Stimulated activated naive B cell treated with anti-CD40 and anti-IgM and Interleukin-4, amounts not matched to agents 10 μg/mL and 1 μg/mL and 100 μg/mL, for 72 hours (primary cell): Measurements from ENCODE around the gene CACYBP.

Source experiments
- ATAC-seq, 2 donors: fragments of 150-1000 bp; cut with Tn5 transposase; replicated peaks; 2 replicates each; pipeline ENCODE4 v1.10.0; 2021; ENCODE audit warnings: moderate library complexity in 1 of 2
- DNase-seq: peaks from one replicate; pipeline ENCODE4 v3.0.0; 2021
- H3K27ac Mint-ChIP-seq: one replicate; pipeline ENCODE4 v1.8.0; 2022; ENCODE audit warnings: mild to moderate bottlenecking, mixed read lengths
- H3K27me3 Mint-ChIP-seq, 2 donors: one replicate each; pipeline ENCODE4 v1.8.0; 2022; ENCODE audit warnings: mixed read lengths in 2 of 2
- H3K36me3 Mint-ChIP-seq, 2 donors: one replicate each; pipeline ENCODE4 v1.8.0; 2022; ENCODE audit warnings: mixed read lengths in 2 of 2, mild to moderate bottlenecking in 1 of 2
- H3K4me1 Mint-ChIP-seq, 2 donors: one replicate each; pipeline ENCODE4 v1.8.0; 2022; ENCODE audit warnings: mixed read lengths in 2 of 2, mild to moderate bottlenecking in 1 of 2
- H3K4me3 Mint-ChIP-seq, 2 donors: one replicate each; pipeline ENCODE4 v1.8.0; 2022; ENCODE audit warnings: mild to moderate bottlenecking in 2 of 2, mixed read lengths in 2 of 2, moderate library complexity in 1 of 2
- H3K9me3 Mint-ChIP-seq, 2 donors: one replicate each; pipeline ENCODE4 v1.8.0; 2022; ENCODE audit warnings: mixed read lengths in 2 of 2, mild to moderate bottlenecking in 1 of 2

CACYBP gene

DNA sequence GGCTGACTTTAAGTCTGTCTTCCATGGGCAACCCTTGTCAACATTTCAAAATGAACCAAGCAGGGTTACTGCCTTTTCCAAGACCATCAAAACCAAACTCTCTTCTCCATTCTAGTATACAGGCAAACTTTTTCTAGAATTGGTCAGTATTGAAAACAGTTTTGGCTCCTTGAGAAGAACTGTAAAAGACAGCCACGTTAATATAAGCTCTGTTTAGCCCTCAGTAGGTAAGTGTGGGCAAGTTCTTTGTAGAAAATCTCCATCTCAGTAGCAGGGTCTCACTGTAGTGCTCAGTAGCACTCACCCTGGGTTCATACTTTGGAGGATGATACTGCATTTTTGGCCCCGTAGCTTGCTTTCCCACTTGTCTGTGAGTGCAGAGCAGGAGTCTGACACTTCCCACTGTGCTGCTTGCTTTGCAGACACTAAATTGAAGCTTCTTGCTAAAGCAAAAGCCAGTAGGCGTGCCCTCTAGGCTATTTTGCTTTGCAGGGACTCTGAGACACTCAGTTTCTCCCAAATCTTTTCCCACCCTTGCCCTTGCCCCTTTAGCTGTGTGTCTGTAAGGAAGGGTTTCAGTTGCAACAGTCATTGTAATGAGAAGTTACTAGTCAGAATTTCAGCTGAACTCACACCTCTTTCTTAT is 34.3 kb upstream of the CACYBP start:
- DNase-seq (no peak), ATAC-seq (no peak)
- H3K4me1 Mint-ChIP-seq, result peaks cover 34 to 52% of the 10 kb centered on the region in 2 donors
- no peaks in the 10 kb centered on the region for H3K27me3 Mint-ChIP-seq
- peak overlapping the region; percentile 18 to 35 for H3K4me3 Mint-ChIP-seq
- no peaks in the 10 kb centered on the region for H3K9me3 Mint-ChIP-seq
- peaks cover 2 to 10% of the 10 kb centered on the region in 2 donors for H3K36me3 Mint-ChIP-seq
- H3K27ac Mint-ChIP-seq, result peak overlapping the region; percentile 9

DNA sequence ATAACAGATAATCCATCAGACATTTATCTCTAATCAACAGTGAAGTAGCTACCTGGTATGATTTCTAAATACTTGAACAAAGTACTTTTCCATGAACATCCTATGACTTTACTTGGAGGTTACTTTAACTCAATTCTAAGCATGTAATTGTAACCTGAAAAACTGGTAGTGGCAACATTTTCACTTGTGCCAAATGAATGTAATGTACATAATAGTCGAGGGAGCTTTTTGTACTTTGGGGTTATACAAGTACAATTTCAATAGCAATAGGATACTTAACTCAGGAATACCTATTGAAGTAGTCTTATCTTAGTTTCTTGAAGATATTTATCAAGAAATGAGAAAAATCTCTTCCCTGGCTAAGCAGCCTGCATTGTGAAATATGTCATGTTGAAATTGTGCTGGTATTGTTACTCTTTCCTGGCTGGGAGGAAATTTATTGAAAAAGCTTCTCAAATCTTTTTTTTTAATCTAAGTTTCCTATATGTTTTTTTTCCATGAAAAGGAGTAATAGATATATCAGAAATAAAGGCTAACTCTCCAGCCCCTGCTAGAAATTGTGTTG is 33.7 kb upstream of the CACYBP start:
- peak overlapping the region; percentile 10 to 35 for H3K4me3 Mint-ChIP-seq
- peaks cover 2 to 10% of the 10 kb centered on the region in 2 donors for H3K36me3 Mint-ChIP-seq
- H3K4me1 Mint-ChIP-seq, result peaks cover 34 to 52% of the 10 kb centered on the region in 2 donors
- no peak overlapping the region for H3K27ac Mint-ChIP-seq
- H3K27me3 Mint-ChIP-seq, result no peaks in the 10 kb centered on the region
- DNase-seq (no peak), ATAC-seq (no peak)
- no peaks in the 10 kb centered on the region for H3K9me3 Mint-ChIP-seq

DNA sequence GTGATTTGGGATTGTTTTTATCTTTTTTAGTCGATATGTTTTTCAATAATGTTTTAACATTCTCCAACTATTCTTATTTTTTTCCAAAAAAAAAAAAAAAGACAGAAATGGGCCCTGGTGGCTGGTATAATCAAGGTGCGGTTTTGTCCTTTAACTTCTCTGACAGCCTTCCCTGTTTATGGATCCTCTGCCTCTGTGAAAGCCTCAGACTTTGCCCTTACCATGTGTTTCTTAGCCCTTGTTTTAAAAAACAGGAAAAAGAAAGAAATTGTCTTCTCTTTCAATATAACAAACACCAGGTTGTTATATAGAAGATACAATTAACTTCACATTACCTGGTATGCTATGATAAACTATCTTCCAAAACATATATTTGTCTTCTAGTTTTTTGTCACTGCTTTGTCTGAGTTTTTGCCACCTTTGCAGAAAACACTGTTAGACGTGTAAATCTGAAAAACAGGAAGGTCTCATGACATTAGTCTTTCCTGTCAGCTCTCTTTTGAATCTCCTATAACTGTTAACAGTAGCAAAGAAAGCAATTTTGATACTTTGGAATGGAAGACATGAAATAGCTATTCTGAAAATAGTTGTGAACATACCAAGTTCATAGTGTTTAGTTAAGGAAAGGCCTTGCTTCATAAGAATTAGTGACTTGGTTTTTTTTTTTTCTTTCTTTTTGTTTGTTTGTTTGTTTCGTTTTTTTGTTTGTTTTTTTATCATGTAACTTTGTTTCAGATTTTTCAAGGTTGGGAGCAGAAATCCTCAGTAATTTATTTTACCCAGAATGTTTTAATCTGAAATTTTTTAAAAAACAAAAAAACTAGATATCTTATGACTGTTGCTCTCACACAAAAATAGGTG is 31.7 kb upstream of the CACYBP start:
- no peak for ATAC-seq
- Mint-ChIP-seq H3K4me3 (peak overlapping the region; percentile 52 to 56), H3K36me3 (peaks cover 5 to 14% of the 10 kb centered on the region in 2 donors), H3K27ac (peak overlapping the region; percentile 70), H3K9me3 (no peaks in the 10 kb centered on the region), H3K27me3 (no peaks in the 10 kb centered on the region), H3K4me1 (peaks cover 42 to 63% of the 10 kb centered on the region in 2 donors)
- no peak for DNase-seq

DNA sequence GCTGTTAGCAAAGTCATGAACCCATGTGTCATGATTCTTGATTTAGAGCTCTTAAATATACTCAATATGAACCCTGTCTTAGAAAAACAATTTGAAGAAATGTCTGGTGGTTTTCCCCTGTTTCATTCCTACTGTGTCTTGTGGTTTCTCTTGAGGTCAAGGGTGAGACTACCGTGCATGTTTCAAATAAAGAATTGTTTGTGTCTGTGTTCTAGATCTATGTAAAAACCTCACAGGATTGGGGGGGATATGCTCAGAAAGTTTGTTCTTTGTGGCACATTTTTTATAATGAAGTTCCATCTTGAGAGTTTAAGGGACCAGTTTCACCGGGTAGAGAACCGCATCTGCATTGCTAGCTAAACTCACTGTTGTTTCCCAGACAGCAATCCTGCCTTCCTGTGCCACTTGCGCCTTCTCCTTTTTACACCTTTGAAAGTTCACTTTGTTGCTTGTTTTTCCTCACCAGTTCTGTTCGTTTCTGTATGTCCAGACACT is 30.9 kb upstream of the CACYBP start:
- DNase-seq, result no peak
- H3K27me3 Mint-ChIP-seq, result no peaks in the 10 kb centered on the region
- no peaks in the 10 kb centered on the region for H3K9me3 Mint-ChIP-seq
- ATAC-seq, result peak; percentile 84 to 88
- peak overlapping the region; percentile 70 for H3K27ac Mint-ChIP-seq
- peaks cover 7 to 17% of the 10 kb centered on the region in 2 donors for H3K36me3 Mint-ChIP-seq
- H3K4me1 Mint-ChIP-seq, result peaks cover 40 to 56% of the 10 kb centered on the region in 2 donors
- peak overlapping the region; percentile 52 to 56 for H3K4me3 Mint-ChIP-seq

DNA sequence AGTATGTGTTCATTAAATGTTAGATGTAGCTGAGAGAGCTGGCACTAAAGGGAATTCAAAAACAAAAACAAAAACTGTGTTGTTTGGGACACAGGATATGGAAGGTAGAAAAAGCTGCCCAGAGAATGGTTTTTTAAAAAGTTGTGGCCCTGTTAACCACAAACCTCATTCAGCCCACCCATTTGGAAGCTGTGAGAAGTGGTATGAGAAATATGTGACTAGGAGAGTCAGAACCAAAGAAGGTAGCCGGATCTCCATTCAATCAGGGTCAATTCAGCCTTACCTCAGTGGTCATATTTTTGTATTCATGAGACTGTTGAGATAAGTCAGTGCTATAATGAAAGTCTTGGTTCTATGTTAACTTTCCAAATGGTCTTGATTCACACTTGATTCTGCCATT is 29.8 kb upstream of the CACYBP start:
- Mint-ChIP-seq H3K27me3 (no peaks in the 10 kb centered on the region), H3K36me3 (peaks cover 14 to 23% of the 10 kb centered on the region in 2 donors), H3K4me3 (no peak overlapping the region), H3K9me3 (no peaks in the 10 kb centered on the region), H3K27ac (no peak overlapping the region), H3K4me1 (peaks cover 30 to 44% of the 10 kb centered on the region in 2 donors)
- DNase-seq (no peak), ATAC-seq (peak in 1 of 2 donors; percentile 22)

DNA sequence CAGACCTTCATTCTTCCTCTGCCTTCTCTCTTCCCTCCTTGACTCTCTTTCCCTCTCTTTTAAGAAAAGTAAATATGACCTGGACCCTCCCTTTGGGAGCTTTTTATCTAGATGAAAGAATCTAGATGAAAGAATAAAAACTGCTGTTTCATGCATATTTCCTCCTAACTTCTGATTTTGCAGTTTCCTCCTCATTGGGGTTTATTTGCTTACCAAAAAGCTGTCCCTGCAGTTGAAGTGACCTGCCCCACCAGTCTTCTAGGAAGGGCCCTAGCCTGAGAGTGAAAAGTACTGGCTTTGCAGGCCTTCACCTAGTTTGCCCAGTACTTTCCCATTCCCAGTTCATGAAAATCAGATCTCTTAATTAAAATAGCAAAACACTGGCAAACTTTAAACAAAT is 28.3 kb upstream of the CACYBP start:
- peaks cover 25 to 30% of the 10 kb centered on the region in 2 donors for H3K4me1 Mint-ChIP-seq
- no peak overlapping the region for H3K27ac Mint-ChIP-seq
- no peaks in the 10 kb centered on the region for H3K9me3 Mint-ChIP-seq
- no peaks in the 10 kb centered on the region for H3K27me3 Mint-ChIP-seq
- no peak for ATAC-seq
- no peak overlapping the region for H3K4me3 Mint-ChIP-seq
- DNase-seq, result no peak
- peaks cover 23 to 34% of the 10 kb centered on the region in 2 donors for H3K36me3 Mint-ChIP-seq

DNA sequence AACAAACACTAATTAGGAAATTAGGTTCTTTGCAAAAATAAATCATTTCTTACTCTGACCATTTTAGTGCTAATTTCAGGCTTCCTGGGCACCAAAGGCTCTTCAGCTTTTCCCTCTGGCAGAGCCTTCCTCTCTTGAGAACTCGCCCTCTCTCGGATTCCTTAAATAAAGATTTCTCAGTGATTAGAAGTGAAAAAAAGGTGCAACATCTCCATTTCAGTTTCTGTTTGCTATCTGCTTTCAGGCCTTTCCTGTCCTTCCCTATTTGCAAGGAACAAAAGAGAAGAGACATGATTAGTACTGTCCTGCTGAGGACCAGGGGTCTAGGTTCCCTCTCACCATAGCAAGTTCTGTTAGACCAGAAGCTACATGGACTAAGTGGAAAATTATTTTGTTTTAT is 27.8 kb upstream of the CACYBP start:
- H3K9me3 Mint-ChIP-seq, result no peaks in the 10 kb centered on the region
- peaks cover 23 to 34% of the 10 kb centered on the region in 2 donors for H3K36me3 Mint-ChIP-seq
- peak overlapping the region; percentile 47 for H3K27ac Mint-ChIP-seq
- no peak overlapping the region for H3K4me3 Mint-ChIP-seq
- DNase-seq, result no peak
- ATAC-seq, result no peak
- no peaks in the 10 kb centered on the region for H3K27me3 Mint-ChIP-seq
- peaks cover 24 to 32% of the 10 kb centered on the region in 2 donors for H3K4me1 Mint-ChIP-seq

DNA sequence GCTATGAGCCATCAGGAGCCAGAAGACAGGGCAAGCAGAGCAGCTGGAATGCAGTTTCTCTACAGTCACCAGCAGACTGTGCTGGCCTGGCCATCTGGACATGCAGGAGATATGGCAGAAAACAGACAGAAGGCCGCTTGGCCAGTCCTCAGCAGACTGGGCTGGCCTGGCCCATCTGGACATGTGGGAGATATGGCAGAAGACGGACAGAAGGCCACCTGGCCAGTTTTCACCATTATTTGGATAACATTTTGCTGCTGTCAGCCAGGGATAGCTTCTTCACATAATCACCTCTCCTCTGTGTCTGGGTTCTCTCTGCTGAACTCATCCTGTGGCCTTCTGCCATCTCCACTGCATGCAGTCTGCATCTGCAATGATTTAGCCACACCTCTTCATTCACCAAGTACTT is 25.0 kb upstream of the CACYBP start:
- Mint-ChIP-seq H3K4me3 (no peak overlapping the region), H3K27ac (no peak overlapping the region), H3K27me3 (no peaks in the 10 kb centered on the region), H3K36me3 (peaks cover 24 to 39% of the 10 kb centered on the region in 2 donors), H3K9me3 (no peaks in the 10 kb centered on the region), H3K4me1 (peaks cover 10 to 15% of the 10 kb centered on the region in 2 donors)
- DNase-seq, result no peak
- ATAC-seq, result no peak

DNA sequence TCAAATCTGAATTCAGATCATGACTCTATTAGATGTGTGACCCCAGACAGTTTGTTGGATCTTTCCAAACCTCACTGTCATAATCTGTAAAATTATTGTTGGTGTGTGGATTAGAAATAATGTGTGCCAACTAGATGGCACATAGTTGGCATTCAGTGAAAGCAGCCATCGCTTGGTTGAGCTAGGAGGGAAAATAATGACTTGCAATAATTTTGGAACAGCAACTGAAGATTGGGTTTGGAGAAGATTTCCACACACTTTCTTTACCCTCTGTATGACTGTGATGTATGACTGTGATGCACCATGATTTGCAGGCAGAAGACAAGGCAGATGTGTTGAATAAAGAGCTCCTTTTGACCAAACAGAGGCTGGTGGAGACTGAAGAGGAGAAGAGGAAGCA is 24.0 kb upstream of the CACYBP start:
- Mint-ChIP-seq H3K4me1 (peaks cover 10 to 22% of the 10 kb centered on the region in 2 donors), H3K27me3 (no peaks in the 10 kb centered on the region), H3K4me3 (no peak overlapping the region), H3K36me3 (peaks cover 29 to 40% of the 10 kb centered on the region in 2 donors), H3K9me3 (no peaks in the 10 kb centered on the region), H3K27ac (no peak overlapping the region)
- no peak for ATAC-seq
- no peak for DNase-seq

DNA sequence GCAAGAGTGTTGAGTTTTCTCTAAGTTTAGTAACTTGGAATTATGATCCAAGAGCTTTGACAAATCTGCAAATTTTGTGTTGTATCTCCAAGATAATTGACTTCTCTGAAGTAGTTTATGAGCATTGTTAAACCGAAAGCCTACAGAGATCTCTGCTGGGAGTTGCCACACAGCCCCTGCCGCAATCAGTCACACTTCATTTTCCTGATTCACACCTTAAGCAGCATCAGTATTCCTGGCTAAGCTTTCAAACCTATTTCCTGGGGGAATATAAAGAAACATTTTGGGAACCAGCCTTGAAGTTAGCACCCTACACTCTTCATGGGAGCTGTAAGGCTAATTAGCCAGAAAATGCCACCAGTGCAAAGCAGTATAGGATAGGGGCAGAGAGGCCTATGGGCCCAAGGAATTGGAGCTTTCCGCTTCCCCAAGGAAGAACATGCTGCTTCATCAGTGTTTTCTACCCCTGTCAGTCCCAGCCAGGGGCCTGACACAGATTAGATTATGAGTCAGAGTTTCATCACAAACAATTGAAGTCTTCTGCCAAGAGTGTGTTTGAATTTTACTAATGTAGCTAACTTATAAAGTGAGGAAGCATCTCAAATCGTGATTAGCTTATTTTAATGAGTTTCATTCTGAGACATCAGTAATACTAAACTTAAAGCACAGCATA is 23.2 kb upstream of the CACYBP start:
- DNase-seq (no peak), ATAC-seq (no peak)
- Mint-ChIP-seq H3K4me3 (no peak overlapping the region), H3K27me3 (no peaks in the 10 kb centered on the region), H3K9me3 (no peaks in the 10 kb centered on the region), H3K4me1 (peaks cover 7 to 19% of the 10 kb centered on the region in 2 donors), H3K36me3 (peaks cover 29 to 41% of the 10 kb centered on the region in 2 donors), H3K27ac (peak overlapping the region; percentile 31)

DNA sequence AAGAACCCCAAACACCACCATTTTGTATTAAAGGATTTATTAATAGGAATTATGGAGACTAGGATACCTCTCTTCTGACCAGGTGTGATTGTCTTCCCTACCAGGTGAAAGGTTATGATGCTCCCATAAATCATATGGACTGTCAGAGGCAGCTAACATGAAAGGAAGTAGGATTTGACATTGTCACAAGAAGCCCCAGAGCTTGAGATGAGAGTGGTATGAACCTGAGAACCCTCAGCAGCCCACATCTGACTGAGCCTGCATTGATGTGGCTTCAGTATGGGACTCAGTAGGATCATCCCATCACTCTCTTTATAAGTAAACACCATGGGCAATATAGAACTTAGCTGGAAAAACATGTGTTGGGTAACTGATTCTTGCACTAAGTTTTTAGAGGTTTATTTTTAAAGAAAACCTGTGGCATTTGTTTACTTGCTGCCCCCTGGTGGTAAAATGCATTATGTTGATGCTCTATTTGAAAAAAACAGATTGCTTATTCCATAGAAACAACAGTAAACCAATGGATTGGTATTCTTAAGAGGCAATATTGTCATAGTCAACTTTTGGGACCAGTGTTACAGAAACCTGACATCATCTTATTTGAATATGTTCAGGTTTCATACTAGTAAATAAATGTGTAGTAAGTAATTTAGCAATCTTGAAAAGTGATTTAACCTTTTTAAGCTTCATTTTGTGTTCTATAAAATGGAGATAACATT is 16.6 kb upstream of the CACYBP start:
- ATAC-seq, result no peak
- no peak for DNase-seq
- no peak overlapping the region for H3K4me3 Mint-ChIP-seq
- H3K4me1 Mint-ChIP-seq, result peaks cover 2 to 7% of the 10 kb centered on the region in 2 donors
- no peaks in the 10 kb centered on the region for H3K27me3 Mint-ChIP-seq
- no peaks in the 10 kb centered on the region for H3K9me3 Mint-ChIP-seq
- no peak overlapping the region for H3K27ac Mint-ChIP-seq
- peaks cover 31 to 40% of the 10 kb centered on the region in 2 donors for H3K36me3 Mint-ChIP-seq

DNA sequence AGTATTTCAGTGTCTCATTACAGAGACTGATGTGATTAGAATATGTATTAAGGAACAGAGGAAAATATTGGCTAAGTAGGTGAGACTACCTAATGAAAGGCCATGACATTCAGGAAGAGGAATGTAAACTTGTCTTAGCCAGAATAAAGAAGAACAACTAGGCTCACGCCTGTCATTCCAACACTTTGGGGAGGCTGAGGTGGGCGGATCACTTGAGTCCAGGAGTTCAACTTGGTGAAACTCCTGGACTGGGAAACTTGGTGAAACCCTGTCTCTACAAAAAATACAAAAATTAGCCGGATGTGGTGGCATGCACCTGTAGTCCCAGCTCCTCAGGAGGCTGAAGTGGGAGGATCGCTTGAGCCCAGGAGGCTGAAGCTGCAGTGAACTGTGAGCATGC is 14.8 kb upstream of the CACYBP start:
- Mint-ChIP-seq H3K9me3 (no peaks in the 10 kb centered on the region), H3K27ac (no peak overlapping the region), H3K4me3 (no peak overlapping the region), H3K27me3 (no peaks in the 10 kb centered on the region), H3K4me1 (peaks cover 10 to 22% of the 10 kb centered on the region in 2 donors), H3K36me3 (peaks cover 39 to 47% of the 10 kb centered on the region in 2 donors)
- DNase-seq (no peak), ATAC-seq (no peak)

DNA sequence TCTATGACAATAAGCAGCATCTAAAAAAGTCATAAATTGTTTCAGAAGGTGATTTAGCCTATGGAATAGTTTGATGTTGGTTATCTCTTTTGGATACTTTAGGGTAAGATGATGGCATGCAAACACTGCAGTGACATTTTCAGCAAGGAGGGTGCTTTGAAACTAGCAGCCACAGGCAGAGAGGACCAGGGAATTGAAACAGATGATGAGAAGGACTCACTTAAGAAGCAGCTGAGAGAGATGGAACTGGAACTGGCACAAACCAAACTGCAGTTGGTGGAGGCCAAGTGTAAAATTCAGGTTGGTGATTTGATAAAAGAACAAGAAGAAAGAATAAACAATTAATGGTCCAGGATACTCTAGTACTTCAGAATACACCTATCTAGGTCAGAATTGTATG is 11.2 kb upstream of the CACYBP start:
- peak overlapping the region; percentile 16 for H3K27ac Mint-ChIP-seq
- peaks cover 7 to 22% of the 10 kb centered on the region in 2 donors for H3K4me1 Mint-ChIP-seq

More for the DNA sequence above, 11.2 kb upstream of the CACYBP start:
- Mint-ChIP-seq H3K4me3 (peak overlapping the region in 1 of 2 donors; percentile 2), H3K27me3 (no peaks in the 10 kb centered on the region), H3K36me3 (peaks cover 20 to 21% of the 10 kb centered on the region in 2 donors), H3K9me3 (no peaks in the 10 kb centered on the region)
- ATAC-seq (no peak), DNase-seq (no peak)
